ENCODE data around the gene AKT3.

Gene AKT3

GRCh38 chr1:243526180-243526579 lies 323.9 kb downstream of the AKT3 start:
- in situ Hi-C loops (cut with MboI; ENCODE audit: low sequenced_read_pairs, unreplicated experiment), result no loop called here
- TF ChIP-seq CTCF (IDR thresholded peaks at IDR 0.05; ENCODE audit: borderline replicate concordance, control extremely low read depth, extremely low read depth, insufficient read depth, missing control alignments), result no peak
- DNase-seq (ENCODE audit: low spot score), result no peak

GRCh38 chr1:243525085-243525487 lies 325.0 kb downstream of the AKT3 start:
- in situ Hi-C loops (cut with MboI; ENCODE audit: low sequenced_read_pairs, unreplicated experiment), result no loop called here
- TF ChIP-seq CTCF (IDR thresholded peaks at IDR 0.05; ENCODE audit: borderline replicate concordance, control extremely low read depth, extremely low read depth, insufficient read depth, missing control alignments), result no peak
- no peak for DNase-seq (ENCODE audit: low spot score)

- in situ Hi-C loops (cut with MboI; ENCODE audit: low sequenced_read_pairs, unreplicated experiment), result no loop called here
- no peak for DNase-seq (ENCODE audit: low spot score)
- TF ChIP-seq CTCF (IDR thresholded peaks at IDR 0.05; ENCODE audit: borderline replicate concordance, control extremely low read depth, extremely low read depth, insufficient read depth, missing control alignments), result no peak
Observed at GRCh38 chr1:243523766-243524165, 326.3 kb downstream of the AKT3 start.

GRCh38 chr1:243520831-243521230 lies 329.2 kb downstream of the AKT3 start:
- in situ Hi-C loops (cut with MboI; ENCODE audit: low sequenced_read_pairs, unreplicated experiment), result no loop called here
- no peak for DNase-seq (ENCODE audit: low spot score)
- no peak for TF ChIP-seq CTCF (IDR thresholded peaks at IDR 0.05; ENCODE audit: borderline replicate concordance, control extremely low read depth, extremely low read depth, insufficient read depth, missing control alignments)

- DNase-seq (ENCODE audit: low spot score), result no peak
- TF ChIP-seq CTCF (IDR thresholded peaks at IDR 0.05; ENCODE audit: borderline replicate concordance, control extremely low read depth, extremely low read depth, insufficient read depth, missing control alignments), result no peak
- in situ Hi-C loops (cut with MboI; ENCODE audit: low sequenced_read_pairs, unreplicated experiment), result no loop called here
Observed at GRCh38 chr1:243514927-243515326, 335.1 kb downstream of the AKT3 start.

GRCh38 chr1:243513726-243514491 lies 336.1 kb downstream of the AKT3 start:
- DNase-seq (ENCODE audit: low spot score), result peak; percentile 67
- in situ Hi-C loops (cut with MboI; ENCODE audit: low sequenced_read_pairs, unreplicated experiment), result no loop called here
- TF ChIP-seq CTCF (IDR thresholded peaks at IDR 0.05; ENCODE audit: borderline replicate concordance, control extremely low read depth, extremely low read depth, insufficient read depth, missing control alignments), result no peak

Data from GM13976 (cell line).